ENCODE results near the gene AUTS2.

AUTS2 gene

GRCh38 chr7:70833726-70834125, 1235.5 kb downstream of the AUTS2 start:
- no peaks in the 10 kb centered on the region for H3K79me2 ChIP-seq (ENCODE audit: insufficient read depth, low read length)
- no peaks in the 10 kb centered on the region; the same call in 1 of the 2 replicates for H3K9me3 ChIP-seq (ENCODE audit: low read length)
- no peak overlapping the region for H3K27ac ChIP-seq (ENCODE audit: low read depth, low read length, poor library complexity, severe bottlenecking)
- H2AFZ ChIP-seq (ENCODE audit: low read length): no peak overlapping the region
- H3K9me2 ChIP-seq (ENCODE audit: low read depth, low read length): no peaks in the 10 kb centered on the region
- H3K4me3 ChIP-seq (ENCODE audit: low read depth, low read length, poor library complexity, severe bottlenecking): no peak overlapping the region
- H3K36me3 ChIP-seq (ENCODE audit: insufficient read depth, low read length): no peaks in the 10 kb centered on the region
- H3K9ac ChIP-seq (ENCODE audit: low read length): no peak overlapping the region
- H3K4me2 ChIP-seq (ENCODE audit: low read length): no peak overlapping the region
- TF ChIP-seq, protein P1, sequence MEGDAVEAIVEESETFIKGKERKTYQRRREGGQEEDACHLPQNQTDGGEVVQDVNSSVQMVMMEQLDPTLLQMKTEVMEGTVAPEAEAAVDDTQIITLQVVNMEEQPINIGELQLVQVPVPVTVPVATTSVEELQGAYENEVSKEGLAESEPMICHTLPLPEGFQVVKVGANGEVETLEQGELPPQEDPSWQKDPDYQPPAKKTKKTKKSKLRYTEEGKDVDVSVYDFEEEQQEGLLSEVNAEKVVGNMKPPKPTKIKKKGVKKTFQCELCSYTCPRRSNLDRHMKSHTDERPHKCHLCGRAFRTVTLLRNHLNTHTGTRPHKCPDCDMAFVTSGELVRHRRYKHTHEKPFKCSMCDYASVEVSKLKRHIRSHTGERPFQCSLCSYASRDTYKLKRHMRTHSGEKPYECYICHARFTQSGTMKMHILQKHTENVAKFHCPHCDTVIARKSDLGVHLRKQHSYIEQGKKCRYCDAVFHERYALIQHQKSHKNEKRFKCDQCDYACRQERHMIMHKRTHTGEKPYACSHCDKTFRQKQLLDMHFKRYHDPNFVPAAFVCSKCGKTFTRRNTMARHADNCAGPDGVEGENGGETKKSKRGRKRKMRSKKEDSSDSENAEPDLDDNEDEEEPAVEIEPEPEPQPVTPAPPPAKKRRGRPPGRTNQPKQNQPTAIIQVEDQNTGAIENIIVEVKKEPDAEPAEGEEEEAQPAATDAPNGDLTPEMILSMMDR (IDR thresholded peaks at IDR 0.05; ENCODE audit: low read length): no peak
- TF ChIP-seq EZH2 (IDR thresholded peaks at IDR 0.05; ENCODE audit: borderline replicate concordance, low read length): no peak
- no peaks in the 10 kb centered on the region for H4K20me1 ChIP-seq (ENCODE audit: insufficient read depth, low read length)
- H3K27me3 ChIP-seq (ENCODE audit: insufficient read depth, low read length): peaks cover 18% of the 10 kb centered on the region; the same call in 1 of the 2 replicates
- no peaks in the 10 kb centered on the region for H3F3A ChIP-seq (ENCODE audit: insufficient read depth, low read length)
- peaks cover 3% of the 10 kb centered on the region for H3K4me1 ChIP-seq (ENCODE audit: insufficient read depth, low read length, severe bottlenecking)

GRCh38 chr7:70834424-70834823, 1236.1 kb downstream of the AUTS2 start:
- Histone ChIP-seq H3K9me2 (ENCODE audit: low read depth, low read length) (no peaks in the 10 kb centered on the region), H3K9ac (ENCODE audit: low read length) (no peak overlapping the region), H4K20me1 (ENCODE audit: insufficient read depth, low read length) (no peaks in the 10 kb centered on the region), H3K27me3 (ENCODE audit: insufficient read depth, low read length) (peaks cover 18% of the 10 kb centered on the region; the same call in 1 of the 2 replicates), H3F3A (ENCODE audit: insufficient read depth, low read length) (no peaks in the 10 kb centered on the region), H3K9me3 (ENCODE audit: low read length) (no peaks in the 10 kb centered on the region; the same call in 1 of the 2 replicates), H3K79me2 (ENCODE audit: insufficient read depth, low read length) (no peaks in the 10 kb centered on the region), H3K4me1 (ENCODE audit: insufficient read depth, low read length, severe bottlenecking) (peaks cover 2% of the 10 kb centered on the region), H3K36me3 (ENCODE audit: insufficient read depth, low read length) (no peaks in the 10 kb centered on the region), H2AFZ (ENCODE audit: low read length) (no peak overlapping the region), H3K27ac (ENCODE audit: low read depth, low read length, poor library complexity, severe bottlenecking) (no peak overlapping the region), H3K4me2 (ENCODE audit: low read length) (no peak overlapping the region), H3K4me3 (ENCODE audit: low read depth, low read length, poor library complexity, severe bottlenecking) (no peak overlapping the region)
- TF ChIP-seq, protein P1 (IDR thresholded peaks at IDR 0.05; ENCODE audit: low read length): no peak
- no peak for TF ChIP-seq EZH2 (IDR thresholded peaks at IDR 0.05; ENCODE audit: borderline replicate concordance, low read length)

- H3K9me2 ChIP-seq (ENCODE audit: low read depth, low read length): no peaks in the 10 kb centered on the region
- H3K36me3 ChIP-seq (ENCODE audit: insufficient read depth, low read length): no peaks in the 10 kb centered on the region
- H3K27ac ChIP-seq (ENCODE audit: low read depth, low read length, poor library complexity, severe bottlenecking): no peak overlapping the region
- no peaks in the 10 kb centered on the region; the same call in 1 of the 2 replicates for H3K9me3 ChIP-seq (ENCODE audit: low read length)
- H4K20me1 ChIP-seq (ENCODE audit: insufficient read depth, low read length): no peaks in the 10 kb centered on the region
- no peak overlapping the region for H2AFZ ChIP-seq (ENCODE audit: low read length)
- H3K79me2 ChIP-seq (ENCODE audit: insufficient read depth, low read length): no peaks in the 10 kb centered on the region
- no peaks in the 10 kb centered on the region for H3F3A ChIP-seq (ENCODE audit: insufficient read depth, low read length)
- no peak overlapping the region for H3K4me2 ChIP-seq (ENCODE audit: low read length)
- no peak overlapping the region for H3K9ac ChIP-seq (ENCODE audit: low read length)
- no peaks in the 10 kb centered on the region for H3K4me1 ChIP-seq (ENCODE audit: insufficient read depth, low read length, severe bottlenecking)
- H3K4me3 ChIP-seq (ENCODE audit: low read depth, low read length, poor library complexity, severe bottlenecking): no peak overlapping the region
- TF ChIP-seq EZH2 (IDR thresholded peaks at IDR 0.05; ENCODE audit: borderline replicate concordance, low read length): no peak
- TF ChIP-seq, protein P1 (IDR thresholded peaks at IDR 0.05; ENCODE audit: low read length): no peak
- peaks cover 12% of the 10 kb centered on the region; the same call in 1 of the 2 replicates for H3K27me3 ChIP-seq (ENCODE audit: insufficient read depth, low read length)
These were observed 1237.4 kb downstream of the AUTS2 start for GRCh38 chr7:70835658-70836057.

Measured in OCI-LY1 (cell line).